SK-N-SH (cell line): ENCODE data around the gene MAGEA9. TPM values are rescaled to one million over a fixed set of nuclear protein-coding genes. Genes with fewer than 3 reads are reported as not detected.

Experiments
- CTCF ChIA-PET: fragments of 300-600, 350-600 bp; formaldehyde crosslinking; extraction: SDS; loops from one replicate; lab custom pipeline; 2021; lab: Yijun Ruan, JAX
- POLR2A ChIA-PET: fragments of 350-600 bp; sonication (Branson Sonifier 250); formaldehyde crosslinking; extraction: SDS; loops from one replicate; lab custom pipeline; 2020; ENCODE audit warnings: antibody characterized with exemption, inconsistent platforms; lab: Yijun Ruan, JAX
- DNase-seq: peaks from one replicate; pipeline ENCODE4 v3.0.0; 2012
- H2AFZ ChIP-seq: fragments of 200-600 bp; sonication (generic); 2 replicates; pipeline ENCODE4 v1.8.1; 2016; ENCODE audit warnings: antibody characterized with exemption, mild to moderate bottlenecking, low read depth
- H3F3A ChIP-seq: fragments of 200-600 bp; sonication (generic); replicated peaks from 2 replicates; pipeline ENCODE3; 2016; ENCODE audit warnings: antibody characterized with exemption, mild to moderate bottlenecking; ENCODE audit not compliant: insufficient read depth
- H3K27ac ChIP-seq, 2 experiments: fragments of 200-500 bp in 1 of 2; fragments of 200-600 bp in 1 of 2; sonication (Bioruptor generic) in 1 of 2; sonication (generic), shearing (Covaris generic) in 1 of 2; 2 replicates each; pipeline versions ENCODE4 v1.5.1 to v1.6.1; 2014 to 2016; ENCODE audit warnings: low read depth in 2 of 2, inconsistent platforms in 1 of 2, low read length in 1 of 2, mild to moderate bottlenecking in 1 of 2, mixed read lengths in 1 of 2
- H3K27me3 ChIP-seq: fragments of 200-600 bp; sonication (generic), shearing (Covaris generic); 2 replicates; pipeline ENCODE4 v1.6.1; 2016; ENCODE audit warnings: mixed run types; ENCODE audit not compliant: insufficient read depth
- H3K36me3 ChIP-seq, 2 experiments: fragments of 200-500 bp in 1 of 2; fragments of 200-600 bp in 1 of 2; sonication (Bioruptor generic) in 1 of 2; sonication (generic) in 1 of 2; replicated peaks in 1 of 2; 2 replicates each; pipeline versions ENCODE3 to v1.5.1; 2014 to 2016; ENCODE audit warnings: low read length in 1 of 2, mild to moderate bottlenecking in 1 of 2; ENCODE audit not compliant: insufficient read depth in 2 of 2, control insufficient read depth in 1 of 2
- H3K4me1 ChIP-seq, 2 experiments: fragments of 200-500 bp in 1 of 2; fragments of 200-600 bp in 1 of 2; sonication (Bioruptor generic) in 1 of 2; sonication (generic), shearing (Covaris generic) in 1 of 2; 2 replicates each; pipeline versions ENCODE4 v1.5.1 to v1.6.1; 2014 to 2016; ENCODE audit warnings: low read depth in 1 of 2, low read length in 1 of 2, mixed run types in 1 of 2; ENCODE audit not compliant: insufficient read depth in 2 of 2, control insufficient read depth in 1 of 2
- H3K4me2 ChIP-seq: fragments of 200-600 bp; sonication (generic), shearing (Covaris generic); 2 replicates; pipeline ENCODE4 v1.6.1; 2017; ENCODE audit warnings: mixed run types
- H3K4me3 ChIP-seq, 2 experiments: fragments of 200-500 bp in 1 of 2; fragments of 200-600 bp in 1 of 2; sonication (Bioruptor generic) in 1 of 2; sonication (generic), shearing (Covaris generic) in 1 of 2; 2 replicates each; pipeline versions ENCODE4 v1.5.1 to v1.8.1; 2014 to 2016; ENCODE audit warnings: low read depth in 2 of 2, inconsistent platforms in 1 of 2, low read length in 1 of 2, mild to moderate bottlenecking in 1 of 2, mixed read lengths in 1 of 2, moderate library complexity in 1 of 2
- H3K79me2 ChIP-seq: fragments of 200-600 bp; sonication (generic); 2 replicates; pipeline ENCODE4 v1.8.1; 2017; ENCODE audit warnings: mild to moderate bottlenecking; ENCODE audit not compliant: insufficient read depth
- H3K9ac ChIP-seq: fragments of 200-600 bp; sonication (generic); 2 replicates; pipeline ENCODE4 v1.6.1; 2017; ENCODE audit warnings: mixed run types
- H3K9me2 ChIP-seq: fragments of 200-600 bp; sonication (generic); 2 replicates; pipeline ENCODE4 v1.6.1; 2017; ENCODE audit warnings: mixed run types
- H3K9me3 ChIP-seq: fragments of 200-600 bp; sonication (generic); 2 replicates; pipeline ENCODE4 v1.6.1; 2017; ENCODE audit warnings: mixed run types, mild to moderate bottlenecking, moderate library complexity
- H4K20me1 ChIP-seq: fragments of 200-600 bp; sonication (generic); 2 replicates; pipeline ENCODE4 v1.6.1; 2017; ENCODE audit warnings: mild to moderate bottlenecking, mixed run types; ENCODE audit not compliant: insufficient read depth
- ELF1 ChIP-seq: IDR thresholded peaks from 2 replicates; pipeline ENCODE4 v1.4.0; 2012
- EP300 ChIP-seq, 2 experiments: IDR thresholded peaks; 2 replicates each; pipeline versions ENCODE4 v1.4.0 to v1.6.1; 2012; ENCODE audit warnings: borderline replicate concordance in 1 of 2, low read depth in 1 of 2, low read length in 1 of 2
- EZH2phosphoT487 ChIP-seq: fragments of 200-600 bp; sonication (generic); IDR thresholded peaks from 2 replicates; pipeline ENCODE4 v1.6.1; 2017; ENCODE audit warnings: low read depth, mixed run types, mild to moderate bottlenecking, antibody characterized with exemption, moderate library complexity, borderline replicate concordance
- FOXJ3 ChIP-seq: sonication (generic); formaldehyde crosslinking; IDR thresholded peaks from 2 replicates; pipeline ENCODE4 v1.5.1; 2020; ENCODE audit warnings: mild to moderate bottlenecking, missing genetic modification reagents
- FOXM1 ChIP-seq: IDR thresholded peaks from 2 replicates; pipeline ENCODE4 v1.4.0; 2012; ENCODE audit warnings: low read depth, mild to moderate bottlenecking
- MXI1 ChIP-seq: IDR thresholded peaks from 2 replicates; pipeline ENCODE4 v1.6.1; 2012; ENCODE audit warnings: mild to moderate bottlenecking, low read depth, low read length, improper control_type of control experiment
- NFIC ChIP-seq: IDR thresholded peaks from 2 replicates; pipeline ENCODE4 v1.4.0; 2012; ENCODE audit warnings: borderline replicate concordance
- NRF1 ChIP-seq: IDR thresholded peaks from 2 replicates; pipeline ENCODE4 v1.6.1; 2012; ENCODE audit warnings: low read depth, mild to moderate bottlenecking, low read length
- POLR2AphosphoS5 ChIP-seq: IDR thresholded peaks from 2 replicates; pipeline ENCODE4 v1.6.1; 2012; ENCODE audit warnings: low read depth, low read length
- RAD21 ChIP-seq: IDR thresholded peaks from 2 replicates; pipeline ENCODE4 v1.6.1; 2012; ENCODE audit warnings: mild to moderate bottlenecking, low read length
- RFX5 ChIP-seq: IDR thresholded peaks from 2 replicates; pipeline ENCODE4 v1.6.1; 2012; ENCODE audit warnings: mild to moderate bottlenecking, improper control_type of control experiment, low read length
- RXRA ChIP-seq: IDR thresholded peaks from 2 replicates; pipeline ENCODE4 v1.4.0; 2012; ENCODE audit warnings: low read depth, mild to moderate bottlenecking, borderline replicate concordance
- SIN3A ChIP-seq: IDR thresholded peaks from 2 replicates; pipeline ENCODE4 v1.6.1; 2012; ENCODE audit warnings: low read depth, mild to moderate bottlenecking, low read length, moderate library complexity, borderline replicate concordance
- TCF12 ChIP-seq: IDR thresholded peaks from 2 replicates; pipeline ENCODE4 v1.4.0; 2012
- TEAD4 ChIP-seq: IDR thresholded peaks from 2 replicates; pipeline ENCODE4 v1.4.0; 2012; ENCODE audit warnings: mild to moderate bottlenecking, borderline replicate concordance; ENCODE audit not compliant: insufficient read depth
- USF1 ChIP-seq: IDR thresholded peaks from 2 replicates; pipeline ENCODE4 v1.4.0; 2012; ENCODE audit warnings: low read depth, borderline replicate concordance
- YY1 ChIP-seq: IDR thresholded peaks from 2 replicates; pipeline ENCODE4 v1.4.0; 2012; ENCODE audit warnings: low read depth, mild to moderate bottlenecking
- WGBS: methylation state at CpG from one replicate; pipeline ENCODE4 v1.1.6; 2017; ENCODE audit warnings: low lambda C conversion rate; 5-methylcytosine and 5-hydroxymethylcytosine counted together
- polyA plus RNA-seq, 3 experiments: library from polyadenylated mRNA; depleted of rRNA; stranded (reverse); fragments of >200 nt; gene quantifications; 2 replicates each; pipeline ENCODE4 v1.2.3, GENCODE V29; 2012
- TF ChIP-seq, protein P1 (sequence below): IDR thresholded peaks from 2 replicates; pipeline ENCODE4 v1.6.1; 2012; ENCODE audit warnings: mild to moderate bottlenecking, low read depth, low read length, moderate library complexity
- TF ChIP-seq, protein P2 (sequence below): fragments of 200-600 bp; sonication (generic); IDR thresholded peaks from 2 replicates; pipeline ENCODE4 v1.6.1; 2017; ENCODE audit warnings: antibody characterized with exemption, mild to moderate bottlenecking, moderate library complexity
- TF ChIP-seq, protein P3 (sequence below): fragments of 150-350 bp; IDR thresholded peaks from 2 replicates; pipeline ENCODE4 v1.6.1; 2016; ENCODE audit warnings: mild to moderate bottlenecking, low read depth, low read length

The MAGEA9 gene
- polyA plus RNA-seq, 1 of the 3 experiments (the other 2 are of a cell fraction), result not detected

DNA sequence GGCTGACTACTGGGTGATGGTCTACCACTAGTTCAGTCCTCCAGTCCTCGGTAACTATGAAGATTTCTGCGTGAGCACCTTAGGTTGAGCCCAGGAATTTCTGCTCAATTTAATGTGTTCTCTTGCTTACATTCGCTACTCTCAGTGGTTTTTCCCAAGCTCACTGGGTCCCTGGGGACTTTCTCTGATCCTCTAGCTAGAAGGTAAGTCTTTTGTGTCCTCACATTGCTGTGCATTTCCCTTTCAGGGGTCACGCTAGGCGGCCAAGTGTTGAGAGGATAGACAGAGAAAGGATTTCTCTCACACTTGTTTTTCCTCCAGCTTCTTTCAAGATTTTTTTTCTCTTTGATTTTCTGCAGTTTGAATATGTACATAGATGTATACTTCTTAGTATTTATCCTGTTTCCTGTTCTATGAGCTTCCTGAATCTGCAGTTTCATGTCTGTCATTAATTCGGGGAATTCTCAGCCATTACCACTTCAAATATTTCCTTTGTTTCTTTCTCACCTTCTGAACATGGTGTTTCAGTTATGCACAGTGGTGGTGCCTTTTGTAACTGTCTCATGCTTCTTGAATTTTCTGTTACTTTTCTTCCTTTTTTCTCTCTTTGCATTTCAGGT, 17.5 kb downstream of the MAGEA9 start:
- no peaks in the 10 kb centered on the region for H3K9me2 ChIP-seq
- no peak overlapping the region for H3K4me2 ChIP-seq
- H2AFZ ChIP-seq, result no peak overlapping the region
- ChIA-PET CTCF (interaction anchor here (0.6 kb wide), 1 partner anchor 38 kb away, joined by 3 read pairs; no protein-coding TSS in a partner anchor), POLR2A (no interaction called here)
- H3K27ac ChIP-seq, result no peak overlapping the region
- no peak for DNase-seq
- H3F3A ChIP-seq, result no peaks in the 10 kb centered on the region
- no peaks in the 10 kb centered on the region for H3K79me2 ChIP-seq
- TF ChIP-seq, protein P1, sequence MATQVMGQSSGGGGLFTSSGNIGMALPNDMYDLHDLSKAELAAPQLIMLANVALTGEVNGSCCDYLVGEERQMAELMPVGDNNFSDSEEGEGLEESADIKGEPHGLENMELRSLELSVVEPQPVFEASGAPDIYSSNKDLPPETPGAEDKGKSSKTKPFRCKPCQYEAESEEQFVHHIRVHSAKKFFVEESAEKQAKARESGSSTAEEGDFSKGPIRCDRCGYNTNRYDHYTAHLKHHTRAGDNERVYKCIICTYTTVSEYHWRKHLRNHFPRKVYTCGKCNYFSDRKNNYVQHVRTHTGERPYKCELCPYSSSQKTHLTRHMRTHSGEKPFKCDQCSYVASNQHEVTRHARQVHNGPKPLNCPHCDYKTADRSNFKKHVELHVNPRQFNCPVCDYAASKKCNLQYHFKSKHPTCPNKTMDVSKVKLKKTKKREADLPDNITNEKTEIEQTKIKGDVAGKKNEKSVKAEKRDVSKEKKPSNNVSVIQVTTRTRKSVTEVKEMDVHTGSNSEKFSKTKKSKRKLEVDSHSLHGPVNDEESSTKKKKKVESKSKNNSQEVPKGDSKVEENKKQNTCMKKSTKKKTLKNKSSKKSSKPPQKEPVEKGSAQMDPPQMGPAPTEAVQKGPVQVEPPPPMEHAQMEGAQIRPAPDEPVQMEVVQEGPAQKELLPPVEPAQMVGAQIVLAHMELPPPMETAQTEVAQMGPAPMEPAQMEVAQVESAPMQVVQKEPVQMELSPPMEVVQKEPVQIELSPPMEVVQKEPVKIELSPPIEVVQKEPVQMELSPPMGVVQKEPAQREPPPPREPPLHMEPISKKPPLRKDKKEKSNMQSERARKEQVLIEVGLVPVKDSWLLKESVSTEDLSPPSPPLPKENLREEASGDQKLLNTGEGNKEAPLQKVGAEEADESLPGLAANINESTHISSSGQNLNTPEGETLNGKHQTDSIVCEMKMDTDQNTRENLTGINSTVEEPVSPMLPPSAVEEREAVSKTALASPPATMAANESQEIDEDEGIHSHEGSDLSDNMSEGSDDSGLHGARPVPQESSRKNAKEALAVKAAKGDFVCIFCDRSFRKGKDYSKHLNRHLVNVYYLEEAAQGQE, result no peak
- TF ChIP-seq, protein P2, sequence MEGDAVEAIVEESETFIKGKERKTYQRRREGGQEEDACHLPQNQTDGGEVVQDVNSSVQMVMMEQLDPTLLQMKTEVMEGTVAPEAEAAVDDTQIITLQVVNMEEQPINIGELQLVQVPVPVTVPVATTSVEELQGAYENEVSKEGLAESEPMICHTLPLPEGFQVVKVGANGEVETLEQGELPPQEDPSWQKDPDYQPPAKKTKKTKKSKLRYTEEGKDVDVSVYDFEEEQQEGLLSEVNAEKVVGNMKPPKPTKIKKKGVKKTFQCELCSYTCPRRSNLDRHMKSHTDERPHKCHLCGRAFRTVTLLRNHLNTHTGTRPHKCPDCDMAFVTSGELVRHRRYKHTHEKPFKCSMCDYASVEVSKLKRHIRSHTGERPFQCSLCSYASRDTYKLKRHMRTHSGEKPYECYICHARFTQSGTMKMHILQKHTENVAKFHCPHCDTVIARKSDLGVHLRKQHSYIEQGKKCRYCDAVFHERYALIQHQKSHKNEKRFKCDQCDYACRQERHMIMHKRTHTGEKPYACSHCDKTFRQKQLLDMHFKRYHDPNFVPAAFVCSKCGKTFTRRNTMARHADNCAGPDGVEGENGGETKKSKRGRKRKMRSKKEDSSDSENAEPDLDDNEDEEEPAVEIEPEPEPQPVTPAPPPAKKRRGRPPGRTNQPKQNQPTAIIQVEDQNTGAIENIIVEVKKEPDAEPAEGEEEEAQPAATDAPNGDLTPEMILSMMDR, result no peak
- TF ChIP-seq ELF1, result no peak
- TF ChIP-seq RFX5, result no peak
- no peak for TF ChIP-seq TCF12
- TF ChIP-seq USF1, result no peak
- TF ChIP-seq EZH2phosphoT487, result no peak
- no peak for TF ChIP-seq EP300 (IDR thresholded peaks at IDR 0.05; ENCODE audit: borderline replicate concordance in 1 of 2, low read depth in 1 of 2, low read length in 1 of 2)
- TF ChIP-seq FOXM1, result no peak
- no peak for TF ChIP-seq YY1
- no peak for TF ChIP-seq MXI1
- TF ChIP-seq NRF1, result no peak
- TF ChIP-seq RXRA, result no peak
- TF ChIP-seq, protein P3, sequence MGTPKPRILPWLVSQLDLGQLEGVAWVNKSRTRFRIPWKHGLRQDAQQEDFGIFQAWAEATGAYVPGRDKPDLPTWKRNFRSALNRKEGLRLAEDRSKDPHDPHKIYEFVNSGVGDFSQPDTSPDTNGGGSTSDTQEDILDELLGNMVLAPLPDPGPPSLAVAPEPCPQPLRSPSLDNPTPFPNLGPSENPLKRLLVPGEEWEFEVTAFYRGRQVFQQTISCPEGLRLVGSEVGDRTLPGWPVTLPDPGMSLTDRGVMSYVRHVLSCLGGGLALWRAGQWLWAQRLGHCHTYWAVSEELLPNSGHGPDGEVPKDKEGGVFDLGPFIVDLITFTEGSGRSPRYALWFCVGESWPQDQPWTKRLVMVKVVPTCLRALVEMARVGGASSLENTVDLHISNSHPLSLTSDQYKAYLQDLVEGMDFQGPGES, result no peak
- no peak for TF ChIP-seq FOXJ3 (CRISPR knock-in tag)
- TF ChIP-seq POLR2AphosphoS5, result no peak
- no peak for TF ChIP-seq NFIC
- TF ChIP-seq SIN3A, result no peak
- TF ChIP-seq RAD21, result no peak
- TF ChIP-seq TEAD4, result no peak
- WGBS, result 1% methylated on average over 6 of the region's 6 CpGs
- no peaks in the 10 kb centered on the region for H3K9me3 ChIP-seq
- H3K36me3 ChIP-seq, result no peaks in the 10 kb centered on the region
- H4K20me1 ChIP-seq, result no peaks in the 10 kb centered on the region
- no peaks in the 10 kb centered on the region for H3K4me1 ChIP-seq
- H3K27me3 ChIP-seq, result peaks cover 22% of the 10 kb centered on the region; the same call in 1 of the 2 replicates
- no peak overlapping the region for H3K4me3 ChIP-seq
- H3K9ac ChIP-seq, result no peak overlapping the region
